DOHH2 (cell line): ENCODE data around the gene FADD.

Experiments used
- H3F3A ChIP-seq: fragments of 200-600 bp; sonication (generic), shearing (Covaris generic); 2 replicates; pipeline ENCODE4 v1.6.0; 2016; ENCODE audit warnings: antibody characterized with exemption, mild to moderate bottlenecking; ENCODE audit not compliant: control insufficient read depth, insufficient read depth
- H3K27ac ChIP-seq: fragments of 200-600 bp; sonication (generic); 2 replicates; pipeline ENCODE4 v1.5.1; 2014; ENCODE audit warnings: low read depth, mild to moderate bottlenecking, low read length, moderate library complexity
- H3K27me3 ChIP-seq: fragments of 200-600 bp; sonication (generic); 2 replicates; pipeline ENCODE4 v1.6.1; 2014; ENCODE audit warnings: mild to moderate bottlenecking, low read length, mixed read lengths; ENCODE audit not compliant: control insufficient read depth
- H3K36me3 ChIP-seq: fragments of 200-600 bp; sonication (generic); 2 replicates; pipeline ENCODE4 v1.6.1; 2014; ENCODE audit warnings: mild to moderate bottlenecking, low read length, moderate library complexity, mixed read lengths; ENCODE audit not compliant: control insufficient read depth
- H3K4me1 ChIP-seq: fragments of 200-600 bp; sonication (generic); 2 replicates; pipeline ENCODE4 v1.6.1; 2014; ENCODE audit warnings: mild to moderate bottlenecking, low read length, mixed read lengths; ENCODE audit not compliant: control insufficient read depth
- H3K4me2 ChIP-seq: fragments of 200-600 bp; sonication (generic); 2 replicates; pipeline ENCODE4 v1.6.0; 2014; ENCODE audit warnings: mild to moderate bottlenecking, low read length, moderate library complexity
- H3K4me3 ChIP-seq: fragments of 200-600 bp; sonication (generic); 2 replicates; pipeline ENCODE4 v1.5.1; 2014; ENCODE audit warnings: mild to moderate bottlenecking, low read length, mixed read lengths
- H3K79me2 ChIP-seq: fragments of 200-600 bp; sonication (generic); 2 replicates; pipeline ENCODE4 v1.6.1; 2014; ENCODE audit warnings: mild to moderate bottlenecking, low read length, mixed read lengths; ENCODE audit not compliant: control insufficient read depth
- H3K9me2 ChIP-seq: fragments of 200-600 bp; sonication (generic); replicated peaks from 2 replicates; pipeline ENCODE4 v1.6.1; 2014; ENCODE audit warnings: mild to moderate bottlenecking, low read length, mixed read lengths; ENCODE audit not compliant: control insufficient read depth
- H3K9me3 ChIP-seq: fragments of 200-600 bp; sonication (generic); 2 replicates; pipeline ENCODE4 v1.6.1; 2014; ENCODE audit warnings: antibody characterized with exemption, low read length, mixed read lengths; ENCODE audit not compliant: control insufficient read depth, insufficient read depth
- H4K20me1 ChIP-seq: fragments of 200-600 bp; sonication (generic); 2 replicates; pipeline ENCODE4 v1.6.0; 2014; ENCODE audit warnings: low read depth, mild to moderate bottlenecking, antibody characterized with exemption, low read length, moderate library complexity; ENCODE audit not compliant: control insufficient read depth, insufficient read depth
- CTCF ChIP-seq: fragments of 200-600 bp; sonication (generic); IDR thresholded peaks from one replicate; pipeline ENCODE4 v1.5.1; 2014; ENCODE audit warnings: antibody characterized with exemption, mild to moderate bottlenecking, low read depth, low read length; ENCODE audit not compliant: poor library complexity, severe bottlenecking
- EZH2phosphoT487 ChIP-seq: fragments of 200-600 bp; sonication (generic); IDR thresholded peaks from 2 replicates; pipeline ENCODE4 v1.6.1; 2017; ENCODE audit warnings: borderline replicate concordance, mild to moderate bottlenecking, antibody characterized with exemption, low read length, moderate library complexity, mixed read lengths

FADD gene

GRCh38 chr11:70170596-70171210 lies 32.4 kb upstream of the FADD start:
- no peaks in the 10 kb centered on the region for H3K4me1 ChIP-seq
- no peak overlapping the region for H3K27ac ChIP-seq
- H3K4me2 ChIP-seq = no peak overlapping the region
- H3K36me3 ChIP-seq = no peaks in the 10 kb centered on the region
- no peaks in the 10 kb centered on the region for H3K9me3 ChIP-seq
- no peaks in the 10 kb centered on the region for H3K27me3 ChIP-seq
- no peaks in the 10 kb centered on the region for H3F3A ChIP-seq
- no peaks in the 10 kb centered on the region for H4K20me1 ChIP-seq
- no peaks in the 10 kb centered on the region for H3K9me2 ChIP-seq
- TF ChIP-seq EZH2phosphoT487 (no peak), CTCF (no peak)
- no peak overlapping the region for H3K4me3 ChIP-seq
- no peaks in the 10 kb centered on the region for H3K79me2 ChIP-seq

- Histone ChIP-seq H4K20me1 (no peaks in the 10 kb centered on the region), H3K27ac (no peak overlapping the region), H3K4me3 (no peak overlapping the region), H3F3A (no peaks in the 10 kb centered on the region), H3K9me2 (no peaks in the 10 kb centered on the region), H3K79me2 (no peaks in the 10 kb centered on the region), H3K36me3 (no peaks in the 10 kb centered on the region), H3K27me3 (no peaks in the 10 kb centered on the region), H3K4me2 (no peak overlapping the region), H3K4me1 (no peaks in the 10 kb centered on the region), H3K9me3 (no peaks in the 10 kb centered on the region)
- TF ChIP-seq EZH2phosphoT487 (no peak), CTCF (no peak)
Measured at GRCh38 chr11:70173018-70173417, 30.1 kb upstream of the FADD start.

DNA sequence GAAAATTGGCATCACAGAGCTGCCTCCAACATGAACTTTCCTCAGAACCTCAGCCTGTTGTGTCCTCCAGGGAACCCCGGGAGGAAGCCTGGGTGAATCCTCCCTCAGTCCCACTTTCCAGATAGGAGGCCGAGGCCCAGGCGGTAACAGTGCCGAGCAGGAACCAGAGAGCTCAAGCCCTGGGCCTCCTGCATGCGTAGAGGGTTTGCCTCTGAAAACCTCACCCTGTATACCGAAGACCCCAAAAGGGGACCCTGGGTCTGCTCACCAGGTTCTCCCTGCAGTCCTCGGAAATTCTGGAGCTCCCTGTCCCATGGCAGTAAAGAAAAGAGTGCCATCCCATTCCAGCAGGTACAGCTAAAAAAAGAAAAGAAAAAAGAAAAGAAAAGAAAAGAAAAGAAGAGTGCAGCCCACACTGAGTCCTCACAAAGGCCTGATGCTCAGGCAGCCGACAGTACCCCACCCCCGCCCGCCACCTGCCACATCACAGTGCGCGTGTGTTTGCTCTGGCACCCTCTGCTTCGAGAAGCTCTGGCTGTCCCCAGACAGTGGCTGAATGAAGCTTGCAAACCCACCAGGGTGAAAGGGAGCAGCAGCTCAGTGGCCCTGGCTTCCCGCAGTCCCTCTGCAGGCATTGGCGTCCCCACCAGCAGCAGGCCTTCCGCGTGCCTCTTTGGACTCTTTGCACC lies 28.4 kb upstream of the FADD start:
- no peak overlapping the region for H3K27ac ChIP-seq
- H3K36me3 ChIP-seq = no peaks in the 10 kb centered on the region
- H4K20me1 ChIP-seq = no peaks in the 10 kb centered on the region
- no peaks in the 10 kb centered on the region for H3F3A ChIP-seq
- H3K9me3 ChIP-seq = no peaks in the 10 kb centered on the region
- no peaks in the 10 kb centered on the region for H3K79me2 ChIP-seq
- no peaks in the 10 kb centered on the region for H3K27me3 ChIP-seq
- no peak overlapping the region for H3K4me2 ChIP-seq
- H3K4me1 ChIP-seq = no peaks in the 10 kb centered on the region
- no peak overlapping the region for H3K4me3 ChIP-seq
- H3K9me2 ChIP-seq = no peaks in the 10 kb centered on the region
- TF ChIP-seq CTCF (no peak), EZH2phosphoT487 (no peak)
